Body of pancreas (tissue), 4 donors: Measurements from ENCODE around the gene WDR64.

Source experiments
- POLR2A ChIP-seq, 3 donors: fragments of 450-650 bp; IDR thresholded peaks; one replicate each; pipeline ENCODE4 v1.6.1; 2016; ENCODE audit warnings: antibody characterized with exemption in 3 of 3, mild to moderate bottlenecking in 2 of 3
- TF ChIP-seq, protein P1 (sequence below), 7 experiments: fragments of 450-650 bp in 4 of 7; fragments of 200-600 bp in 3 of 7; sonication (generic) in 3 of 7; IDR thresholded peaks; one replicate each; pipeline ENCODE4 v1.5.1; 2016 to 2019; ENCODE audit warnings: antibody characterized with exemption in 7 of 7

DNA sequence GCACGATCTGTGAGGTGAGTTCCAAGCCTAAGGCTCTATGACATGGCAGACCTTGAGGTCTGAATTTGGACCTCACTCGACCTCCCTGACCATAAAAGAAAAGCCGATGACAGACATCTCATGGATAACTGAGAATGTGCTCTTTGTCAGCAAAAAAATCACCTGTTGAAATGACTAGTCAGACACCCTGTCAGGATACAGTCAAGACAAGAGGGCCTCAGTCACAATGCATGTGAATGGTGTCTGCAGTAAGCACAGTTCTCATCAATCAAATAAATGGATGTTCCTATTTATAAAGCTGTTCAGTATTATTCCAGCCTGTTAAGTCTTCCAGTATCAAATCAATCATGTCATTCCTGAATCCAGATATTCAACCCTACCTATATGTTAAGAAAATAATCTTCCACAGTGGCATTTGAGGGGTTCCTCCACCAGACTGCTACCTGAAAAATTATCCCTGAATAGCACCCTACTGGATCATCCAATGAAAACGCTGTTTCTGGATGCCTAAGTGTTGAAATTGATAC lies 167.3 kb downstream of the WDR64 start:
- TF ChIP-seq, protein P1, sequence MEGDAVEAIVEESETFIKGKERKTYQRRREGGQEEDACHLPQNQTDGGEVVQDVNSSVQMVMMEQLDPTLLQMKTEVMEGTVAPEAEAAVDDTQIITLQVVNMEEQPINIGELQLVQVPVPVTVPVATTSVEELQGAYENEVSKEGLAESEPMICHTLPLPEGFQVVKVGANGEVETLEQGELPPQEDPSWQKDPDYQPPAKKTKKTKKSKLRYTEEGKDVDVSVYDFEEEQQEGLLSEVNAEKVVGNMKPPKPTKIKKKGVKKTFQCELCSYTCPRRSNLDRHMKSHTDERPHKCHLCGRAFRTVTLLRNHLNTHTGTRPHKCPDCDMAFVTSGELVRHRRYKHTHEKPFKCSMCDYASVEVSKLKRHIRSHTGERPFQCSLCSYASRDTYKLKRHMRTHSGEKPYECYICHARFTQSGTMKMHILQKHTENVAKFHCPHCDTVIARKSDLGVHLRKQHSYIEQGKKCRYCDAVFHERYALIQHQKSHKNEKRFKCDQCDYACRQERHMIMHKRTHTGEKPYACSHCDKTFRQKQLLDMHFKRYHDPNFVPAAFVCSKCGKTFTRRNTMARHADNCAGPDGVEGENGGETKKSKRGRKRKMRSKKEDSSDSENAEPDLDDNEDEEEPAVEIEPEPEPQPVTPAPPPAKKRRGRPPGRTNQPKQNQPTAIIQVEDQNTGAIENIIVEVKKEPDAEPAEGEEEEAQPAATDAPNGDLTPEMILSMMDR (IDR thresholded peaks at IDR 0.05), result no peak
- no peak for TF ChIP-seq POLR2A (IDR thresholded peaks at IDR 0.05)
